Choroid plexus epithelial cell (primary cell): ENCODE measurements around the gene TCF12.
A peak's percentile ranks its signal among the peaks of the same experiment; 100 is the strongest.

Experiments used
- DNase-seq: peaks from one replicate; pipeline ENCODE4 v3.0.0-alpha.2; 2010; ENCODE audit warnings: low read depth
- H3K4me3 ChIP-seq: 2 replicates; pipeline ENCODE4 v1.5.1; 2011; ENCODE audit warnings: low read depth, mild to moderate bottlenecking, control low read depth, low read length, moderate library complexity
- CTCF ChIP-seq: conservative IDR thresholded peaks from 2 replicates; pipeline ENCODE4 v1.5.1; 2011; ENCODE audit warnings: low read depth, mild to moderate bottlenecking, control low read depth, inconsistent platforms, low read length, moderate library complexity

The TCF12 gene

GRCh38 chr15:56883088-56883487, 35.4 kb upstream of the TCF12 start:
- TF ChIP-seq CTCF = no peak
- DNase-seq = no peak
- no peak overlapping the region for H3K4me3 ChIP-seq

- H3K4me3 ChIP-seq = peak overlapping the region; percentile 73
These were observed 32.0 kb upstream of the TCF12 start for GRCh38 chr15:56886363-56886931.

GRCh38 chr15:56886932-56887781, 31.3 kb upstream of the TCF12 start:
- peak overlapping the region; percentile 73 for H3K4me3 ChIP-seq
- peak; percentile 98 for DNase-seq
- peak; percentile 25 for TF ChIP-seq CTCF

More at GRCh38 chr15:56886363-56886931, 32.0 kb upstream of the TCF12 start:
- peak; percentile 41 for DNase-seq
- TF ChIP-seq CTCF = no peak

GRCh38 chr15:56887782-56888438, 30.5 kb upstream of the TCF12 start:
- DNase-seq = no peak
- H3K4me3 ChIP-seq = peak overlapping the region; percentile 73
- TF ChIP-seq CTCF = no peak

- no peak overlapping the region for H3K4me3 ChIP-seq
- no peak for DNase-seq
- no peak for TF ChIP-seq CTCF
These were observed 28.4 kb upstream of the TCF12 start for GRCh38 chr15:56890038-56890437.

- TF ChIP-seq CTCF = no peak
- H3K4me3 ChIP-seq = no peak overlapping the region
- no peak for DNase-seq
These were observed 26.5 kb upstream of the TCF12 start for GRCh38 chr15:56891852-56892440.
